GM12878 (cell line): Measurements from ENCODE around the gene TOP1. TPM values are rescaled to one million over a fixed set of nuclear protein-coding genes. Genes with fewer than 3 reads are reported as not detected.

Source experiments
- ATAC-seq: fragments of 200-7000 bp; cut with Tn5 transposase; 3 replicates; pipeline ENCODE4 v1.9.1; 2020; ENCODE audit warnings: mild to moderate bottlenecking, moderate library complexity
- BruUV-seq: library from RNA; stranded (reverse); fragments of 400-500 nt; replicated peaks from 2 replicates; lab custom pipeline; 2021; lab: Mats Ljungman, UMichigan
- CTCF ChIA-PET: fragments of 300-600 bp; sonication (Branson Sonifier 250); formaldehyde crosslinking; extraction: SDS; loops from one replicate; lab custom pipeline; 2021; ENCODE audit warnings: inconsistent platforms; lab: Yijun Ruan, JAX
- POLR2A ChIA-PET: fragments of 350-600 bp; formaldehyde crosslinking; extraction: SDS; loops from one replicate; lab custom pipeline; 2021; ENCODE audit warnings: inconsistent platforms; lab: Charles Lee
- RAD21 ChIA-PET: fragments of 300-600 bp; sonication (Branson Sonifier 250); formaldehyde crosslinking; loops from one replicate; lab custom pipeline; 2023; ENCODE audit warnings: antibody characterized with exemption; ENCODE audit not compliant: unreplicated experiment; lab: Charles Lee
- SMC1A ChIA-PET: fragments of 300-600 bp; sonication (Branson Sonifier 250); formaldehyde crosslinking; loops from one replicate; lab custom pipeline; 2023; ENCODE audit not compliant: unreplicated experiment, uncharacterized antibody; lab: Charles Lee
- DNase-seq: peaks from one replicate; pipeline ENCODE4 v3.0.0-alpha.2; 2011; ENCODE audit warnings: low read depth, low spot score
- FAIRE-seq: peaks from 3 replicates; lab custom pipeline; 2011; peaks lifted over from hg19 to GRCh38; lab: Jason Lieb, UNC
- H2AFZ ChIP-seq: 2 replicates; pipeline ENCODE4 v1.6.0; 2011; ENCODE audit warnings: low read depth, low read length, control low read depth; ENCODE audit not compliant: control insufficient read depth
- H3K27ac ChIP-seq: 2 replicates; pipeline ENCODE4 v1.5.1; 2011; ENCODE audit warnings: control low read depth; ENCODE audit not compliant: control insufficient read depth, insufficient read depth
- H3K27me3 ChIP-seq, 2 experiments: replicated peaks in 1 of 2; 2 replicates each; pipeline versions ENCODE4 v1.6.0 to v1.6.1; 2011; ENCODE audit warnings: low read length in 1 of 2; ENCODE audit not compliant: control insufficient read depth in 2 of 2, insufficient read depth in 2 of 2
- H3K36me3 ChIP-seq, 2 experiments: 2 replicates each; pipeline ENCODE4 v1.5.1; 2011; ENCODE audit warnings: low read length in 1 of 2; ENCODE audit not compliant: control insufficient read depth in 2 of 2, insufficient read depth in 2 of 2
- H3K4me1 ChIP-seq: 2 replicates; pipeline ENCODE4 v1.6.1; 2011; ENCODE audit warnings: mild to moderate bottlenecking, low read length, moderate library complexity, mixed read lengths; ENCODE audit not compliant: control insufficient read depth, insufficient read depth
- H3K4me2 ChIP-seq: 2 replicates; pipeline ENCODE4 v1.6.0; 2011; ENCODE audit warnings: control low read depth; ENCODE audit not compliant: control insufficient read depth, insufficient read depth
- H3K4me3 ChIP-seq: fragments of 200-600 bp; sonication (generic); 2 replicates; pipeline ENCODE4 v1.5.1; 2016
- H3K79me2 ChIP-seq: 2 replicates; pipeline ENCODE4 v1.6.0; 2011; ENCODE audit warnings: low read length; ENCODE audit not compliant: control insufficient read depth, insufficient read depth
- H3K9ac ChIP-seq: 2 replicates; pipeline ENCODE4 v1.8.0; 2011; ENCODE audit warnings: low read length, control low read depth, mixed read lengths; ENCODE audit not compliant: control insufficient read depth, insufficient read depth
- H3K9me3 ChIP-seq: replicated peaks from 3 replicates; pipeline ENCODE4 v1.5.1; 2011; ENCODE audit warnings: mild to moderate bottlenecking, low read length; ENCODE audit not compliant: control insufficient read depth, insufficient read depth
- H4K20me1 ChIP-seq: 2 replicates; pipeline ENCODE4 v1.6.0; 2011; ENCODE audit not compliant: control insufficient read depth, insufficient read depth
- ATF2 ChIP-seq: IDR thresholded peaks from 2 replicates; pipeline ENCODE4 v1.6.1; 2012; ENCODE audit warnings: low read length, inconsistent platforms
- BRCA1 ChIP-seq: IDR thresholded peaks from 2 replicates; pipeline ENCODE4 v1.6.1; 2011; ENCODE audit warnings: low read depth, low read length, improper control_type of control experiment
- CBX5 ChIP-seq: sonication (generic); IDR thresholded peaks from 2 replicates; pipeline ENCODE4 v1.6.1; 2016; ENCODE audit warnings: low read depth, moderate library complexity, mild to moderate bottlenecking, inconsistent platforms
- CUX1 ChIP-seq: IDR thresholded peaks from 2 replicates; pipeline ENCODE4 v1.6.1; 2012; ENCODE audit warnings: improper control_type of control experiment, low read depth, low read length; ENCODE audit not compliant: insufficient replicate concordance
- IRF3 ChIP-seq: fragments of 450-650 bp; IDR thresholded peaks from 2 replicates; pipeline ENCODE4 v1.6.1; 2014; ENCODE audit warnings: mild to moderate bottlenecking
- KDM1A ChIP-seq: fragments of 200-600 bp; sonication (generic); IDR thresholded peaks from 2 replicates; pipeline ENCODE4 v1.6.1; 2016; ENCODE audit warnings: borderline replicate concordance
- MLLT1 ChIP-seq: fragments of 450-650 bp; IDR thresholded peaks from 2 replicates; pipeline ENCODE4 v1.6.1; 2016; ENCODE audit warnings: mild to moderate bottlenecking
- NR2C2 ChIP-seq: IDR thresholded peaks from 2 replicates; pipeline ENCODE4 v1.6.1; 2011; ENCODE audit warnings: borderline replicate concordance, low read depth; ENCODE audit not compliant: control insufficient read depth, insufficient read length
- POU2F2 ChIP-seq: IDR thresholded peaks from 3 replicates; pipeline ENCODE4 v1.6.1; 2011; ENCODE audit warnings: low read depth, mild to moderate bottlenecking, low read length, borderline replicate concordance
- RUNX3 ChIP-seq: IDR thresholded peaks from 2 replicates; pipeline ENCODE4 v1.6.1; 2012; ENCODE audit warnings: low read length, inconsistent platforms
- SMAD1 ChIP-seq: fragments of 450-650 bp; IDR thresholded peaks from 2 replicates; pipeline ENCODE4 v1.6.1; 2018; ENCODE audit warnings: mild to moderate bottlenecking, low read depth; ENCODE audit not compliant: partially characterized antibody
- ZBED1 ChIP-seq: IDR thresholded peaks from 2 replicates; pipeline ENCODE4 v1.6.1; 2016; ENCODE audit warnings: borderline replicate concordance
- ZNF217 ChIP-seq: fragments of 450-650 bp; IDR thresholded peaks from 2 replicates; pipeline ENCODE4 v1.6.1; 2017; ENCODE audit warnings: antibody characterized with exemption, mild to moderate bottlenecking
- WGBS: methylation state at CpG from one replicate; pipeline ENCODE4 v1.1.6; 2016; ENCODE audit warnings: low lambda C conversion rate; ENCODE audit not compliant: insufficient replicate concordance, insufficient coverage; ENCODE audit errors: missing lambda C conversion rate; 5-methylcytosine and 5-hydroxymethylcytosine counted together
- in situ Hi-C: fragments of 300-500 bp; cut with MboI; formaldehyde crosslinking; loops from 9 replicates; pipeline ENCODE4 v1.14.3; 2018; ENCODE audit warnings: mixed read lengths
- intact Hi-C: fragments of 100-400 bp; cut with micrococcal nuclease; formaldehyde crosslinking; loops from one replicate; pipeline ENCODE4 v1.14.2; 2022; ENCODE audit not compliant: unreplicated experiment
- polyA plus RNA-seq, 11 experiments: library from polyadenylated mRNA; depleted of rRNA in 4 of 11; unstranded in 6 of 11; stranded (reverse) in 5 of 11; fragments of >200 nt; fragmentation: Nextera tagmentation in 4 of 11; fragmentation: Illumina TruSeq in 1 of 11; extraction: Ambion mirVana in 4 of 11; extraction: Trizol in 1 of 11; gene quantifications; 1 replicate in 1 of 11; 2 replicates in 10 of 11; pipeline versions ENCODE4 v1.2.1 to v1.2.3, GENCODE V29; 2011 to 2016; ENCODE audit warnings: inconsistent platforms in 2 of 11, missing spikeins in 2 of 11, low read depth in 1 of 11
- total RNA-seq, 4 experiments: library from RNA; depleted of rRNA in 3 of 4; stranded (reverse); fragments of >200 nt in 3 of 4; fragmentation: Illumina TruSeq in 1 of 4; extraction: Trizol in 1 of 4; gene quantifications; 2 replicates each; pipeline versions ENCODE4 v1.2.1 to v1.2.3, GENCODE V29; 2013 to 2021

TOP1 gene
- total and polyA plus RNA-seq, 10 of the 15 experiments (the other 5 are each of a cell fraction or from before 2014, with no cell fraction given): 21.5 to 128 (median 47.3) TPM

- BruUV-seq: no TSS peak
- Histone ChIP-seq H3K4me3 (no peak overlapping the region), H3K4me1 (peaks cover 9% of the 10 kb centered on the region), H3K9me3 (no peaks in the 10 kb centered on the region), H3K27ac (no peak overlapping the region), H3K4me2 (no peak overlapping the region), H3K36me3 (peaks cover 16 to 30% of the 10 kb centered on the region in 2 experiments), H3K27me3 (no peaks in the 10 kb centered on the region), H3K9ac (no peak overlapping the region), H2AFZ (no peak overlapping the region), H4K20me1 (no peaks in the 10 kb centered on the region), H3K79me2 (peaks cover 1% of the 10 kb centered on the region)
- in situ Hi-C loops (loop anchor here (25.0 kb wide), 1 partner anchor 344 kb away; no protein-coding TSS in a partner anchor), intact Hi-C loops (no loop called here)
- DNase-seq (no peak), ATAC-seq (no peak), FAIRE-seq (no peak)
- ChIA-PET POLR2A (interaction anchor here (0.6 to 1.1 kb wide), 2 partner anchors 15 to 89 kb away, joined by 3 read pairs; no protein-coding TSS in a partner anchor), RAD21 (interaction anchor here (6.3 kb wide), 1 partner anchor 89 kb away, joined by 51 read pairs; no protein-coding TSS in a partner anchor), CTCF (interaction anchor here (1.0 to 10.6 kb wide), 7 partner anchors 8 to 113 kb away, joined by 3 to 88 read pairs (median 7); no protein-coding TSS in a partner anchor), SMC1A (interaction anchor here (0.8 to 12.1 kb wide), 6 partner anchors 7 to 113 kb away, joined by 3 to 120 read pairs (median 4); no protein-coding TSS in a partner anchor)
- TF ChIP-seq KDM1A (no peak), BRCA1 (no peak), POU2F2 (no peak), ZBED1 (no peak), ZNF217 (no peak), SMAD1 (no peak), MLLT1 (no peak), RUNX3 (no peak), CBX5 (no peak), IRF3 (no peak), NR2C2 (no peak), CUX1 (no peak), ATF2 (no peak)
- 96% methylated on average over 2 of the region's 2 CpGs for WGBS
Observed at GRCh38 chr20:41080866-41081265, 52.2 kb downstream of the TOP1 start.
